DND-41 (cell line): Measurements from ENCODE around the gene CLCN6.

Experiments
- ATAC-seq: fragments of 200-7000 bp; cut with Tn5 transposase; 3 replicates; pipeline ENCODE4 v1.9.1; 2021; ENCODE audit warnings: low read depth; ENCODE audit not compliant: insufficient read depth
- DNase-seq: peaks from one replicate; pipeline ENCODE4 v3.0.0-alpha.2; 2020
- H2AFZ ChIP-seq: 2 replicates; pipeline ENCODE4 v1.6.0; 2012; ENCODE audit warnings: low read depth, low read length
- H3K27ac ChIP-seq: 2 replicates; pipeline ENCODE4 v1.5.1; 2012; ENCODE audit warnings: low read length, inconsistent platforms
- H3K27me3 ChIP-seq: fragments of 200-600 bp; sonication (generic); 2 replicates; pipeline ENCODE4 v1.6.0; 2012; ENCODE audit warnings: low read length, mild to moderate bottlenecking, inconsistent platforms; ENCODE audit not compliant: insufficient read depth, poor library complexity
- H3K36me3 ChIP-seq: 2 replicates; pipeline ENCODE4 v1.5.1; 2012; ENCODE audit warnings: low read length, inconsistent platforms; ENCODE audit not compliant: insufficient read depth
- H3K4me1 ChIP-seq: 2 replicates; pipeline ENCODE4 v1.5.1; 2012; ENCODE audit warnings: mild to moderate bottlenecking, low read length; ENCODE audit not compliant: insufficient read depth
- H3K4me2 ChIP-seq: 2 replicates; pipeline ENCODE4 v1.6.0; 2012; ENCODE audit warnings: mild to moderate bottlenecking, moderate library complexity, low read length, inconsistent platforms; ENCODE audit not compliant: insufficient read depth
- H3K4me3 ChIP-seq, 2 experiments: fragments of 200-600 bp in 1 of 2; shearing (Covaris generic) in 1 of 2; 2 replicates each; pipeline ENCODE4 v1.5.1; 2012 to 2016; ENCODE audit warnings: inconsistent platforms in 2 of 2, low read length in 2 of 2, mild to moderate bottlenecking in 2 of 2, low read depth in 1 of 2, moderate library complexity in 1 of 2
- H3K79me2 ChIP-seq: 2 replicates; pipeline ENCODE4 v1.6.0; 2012; ENCODE audit warnings: low read length, inconsistent platforms; ENCODE audit not compliant: insufficient read depth
- H3K9ac ChIP-seq: 2 replicates; pipeline ENCODE4 v1.6.0; 2012; ENCODE audit warnings: low read depth, mild to moderate bottlenecking, inconsistent platforms, low read length, moderate library complexity
- H3K9me3 ChIP-seq: 2 replicates; pipeline ENCODE4 v1.5.1; 2012; ENCODE audit warnings: low read length, moderate library complexity, mild to moderate bottlenecking, inconsistent platforms; ENCODE audit not compliant: insufficient read depth, severe bottlenecking
- H4K20me1 ChIP-seq: 2 replicates; pipeline ENCODE4 v1.6.0; 2012; ENCODE audit warnings: low read length; ENCODE audit not compliant: insufficient read depth
- CTCF ChIP-seq: IDR thresholded peaks from 2 replicates; pipeline ENCODE4 v1.5.1; 2012; ENCODE audit warnings: borderline replicate concordance, low read length, moderate library complexity, mild to moderate bottlenecking; ENCODE audit not compliant: poor library complexity, severe bottlenecking; ENCODE audit errors: extremely low read depth
- EZH2 ChIP-seq: IDR thresholded peaks from 3 replicates; pipeline ENCODE4 v1.6.1; 2012; ENCODE audit warnings: borderline replicate concordance, low read depth, mild to moderate bottlenecking, moderate library complexity, low read length, inconsistent platforms; ENCODE audit not compliant: severe bottlenecking

Gene CLCN6

GRCh38 chr1:11817192-11817591 is 11.2 kb downstream of the CLCN6 start:
- Histone ChIP-seq H3K36me3 (peaks cover 74% of the 10 kb centered on the region), H3K4me1 (no peaks in the 10 kb centered on the region), H3K4me2 (no peak overlapping the region), H2AFZ (no peak overlapping the region), H3K27ac (no peak overlapping the region), H3K9me3 (no peaks in the 10 kb centered on the region), H3K79me2 (peaks cover 24% of the 10 kb centered on the region), H3K9ac (no peak overlapping the region), H3K4me3 (no peak overlapping the region), H3K27me3 (no peaks in the 10 kb centered on the region), H4K20me1 (peaks cover 16% of the 10 kb centered on the region; the same call in 1 of the 2 replicates)
- ATAC-seq (no peak), DNase-seq (no peak)
- no peak for TF ChIP-seq EZH2
- TF ChIP-seq CTCF: no peak

GRCh38 chr1:11822091-11822490 is 16.1 kb downstream of the CLCN6 start:
- Histone ChIP-seq H3K9ac (no peak overlapping the region), H3K4me3 (no peak overlapping the region), H3K79me2 (no peaks in the 10 kb centered on the region), H3K36me3 (peaks cover 93% of the 10 kb centered on the region), H3K27me3 (no peaks in the 10 kb centered on the region), H3K4me2 (no peak overlapping the region), H4K20me1 (no peaks in the 10 kb centered on the region; the same call in 1 of the 2 replicates), H3K4me1 (no peaks in the 10 kb centered on the region), H3K9me3 (no peaks in the 10 kb centered on the region), H2AFZ (no peak overlapping the region), H3K27ac (no peak overlapping the region)
- ATAC-seq (no peak), DNase-seq (no peak)
- TF ChIP-seq EZH2 (no peak), CTCF (no peak)

- no peaks in the 10 kb centered on the region for H3K4me1 ChIP-seq
- H3K4me3 ChIP-seq: no peak overlapping the region
- no peak for DNase-seq
- peaks cover 93% of the 10 kb centered on the region for H3K36me3 ChIP-seq
- ATAC-seq: no peak
- H3K4me2 ChIP-seq: no peak overlapping the region
- TF ChIP-seq CTCF (no peak), EZH2 (no peak)
- no peaks in the 10 kb centered on the region for H3K9me3 ChIP-seq
- no peak overlapping the region for H3K27ac ChIP-seq
- no peak overlapping the region for H2AFZ ChIP-seq
- no peaks in the 10 kb centered on the region for H4K20me1 ChIP-seq
- H3K79me2 ChIP-seq: no peaks in the 10 kb centered on the region
- no peak overlapping the region for H3K9ac ChIP-seq
- no peaks in the 10 kb centered on the region for H3K27me3 ChIP-seq
These were observed 17.6 kb downstream of the CLCN6 start for GRCh38 chr1:11823366-11824137.
